Activated CD8-positive, alpha-beta memory T cell treated with anti-CD3 and anti-CD28 coated beads for 48 hours (primary cell): ENCODE measurements around the gene C4orf50.
"Not testable (repeated sequence)": the region's sequence is repeated elsewhere in the genome, so short reads cannot be mapped to it uniquely, and the experiment has no call there.

Source experiments
- DNase-seq, 3 experiments: peaks; one replicate each; pipeline ENCODE4 v3.0.0-alpha.2; 2020; ENCODE audit warnings: low read depth in 2 of 3, low spot score in 2 of 3

The C4orf50 gene

GRCh38 chr4:5952975-5953951, 65.0 kb downstream of the C4orf50 start:
- no peak for DNase-seq

GRCh38 chr4:5952286-5952974, 65.8 kb downstream of the C4orf50 start:
- DNase-seq = no peak

GRCh38 chr4:5946653-5947052, 71.6 kb downstream of the C4orf50 start:
- not testable (repeated sequence) for DNase-seq

- no peak for DNase-seq
Measured at GRCh38 chr4:5945936-5946335, 72.3 kb downstream of the C4orf50 start.

- DNase-seq = no peak
Measured at GRCh38 chr4:5945171-5945570, 73.1 kb downstream of the C4orf50 start.

GRCh38 chr4:5943561-5943960, 74.7 kb downstream of the C4orf50 start:
- DNase-seq = no peak

GRCh38 chr4:5942947-5943346, 75.3 kb downstream of the C4orf50 start:
- no peak for DNase-seq

- DNase-seq = no peak
Measured at GRCh38 chr4:5941601-5942000, 76.6 kb downstream of the C4orf50 start.

- DNase-seq = no peak
Measured at GRCh38 chr4:5940470-5941203, 77.6 kb downstream of the C4orf50 start.

GRCh38 chr4:5933996-5934831, 84.0 kb downstream of the C4orf50 start:
- no peak for DNase-seq

GRCh38 chr4:5933116-5933515, 85.1 kb downstream of the C4orf50 start:
- DNase-seq = no peak

GRCh38 chr4:5932035-5932568, 86.1 kb downstream of the C4orf50 start:
- DNase-seq = no peak

- DNase-seq = no peak
Measured at GRCh38 chr4:5931526-5931925, 86.7 kb downstream of the C4orf50 start.

GRCh38 chr4:5930876-5931275, 87.4 kb downstream of the C4orf50 start:
- DNase-seq = no peak

- DNase-seq = no peak
Measured at GRCh38 chr4:5930456-5930855, 87.8 kb downstream of the C4orf50 start.

- DNase-seq = no peak
Measured at GRCh38 chr4:5928844-5929420, 89.3 kb downstream of the C4orf50 start.

- DNase-seq = no peak
Measured at GRCh38 chr4:5928274-5928673, 90.0 kb downstream of the C4orf50 start.

- DNase-seq = no peak
Measured at GRCh38 chr4:5927747-5928146, 90.5 kb downstream of the C4orf50 start.

- no peak for DNase-seq
Measured at GRCh38 chr4:5927116-5927515, 91.1 kb downstream of the C4orf50 start.

GRCh38 chr4:5926598-5926997, 91.6 kb downstream of the C4orf50 start:
- no peak for DNase-seq
